Hematopoietic multipotent progenitor cell treated with erythropoietin and hydrocortisone succinate and interleukin-3 and kit ligand, for 8 days (in vitro differentiated cells): ENCODE measurements around the gene DUOXA1.
"Not testable (repeated sequence)": the region's sequence is repeated elsewhere in the genome, so short reads cannot be mapped to it uniquely, and the experiment has no call there.

Source experiments
- DNase-seq: peaks from one replicate; pipeline ENCODE4 v3.0.0-alpha.2; 2015

DUOXA1 gene

GRCh38 chr15:45112143-45112590, 17.5 kb downstream of the DUOXA1 start:
- no peak for DNase-seq

- no peak for DNase-seq
Measured at GRCh38 chr15:45111390-45112142, 18.1 kb downstream of the DUOXA1 start.

DNA sequence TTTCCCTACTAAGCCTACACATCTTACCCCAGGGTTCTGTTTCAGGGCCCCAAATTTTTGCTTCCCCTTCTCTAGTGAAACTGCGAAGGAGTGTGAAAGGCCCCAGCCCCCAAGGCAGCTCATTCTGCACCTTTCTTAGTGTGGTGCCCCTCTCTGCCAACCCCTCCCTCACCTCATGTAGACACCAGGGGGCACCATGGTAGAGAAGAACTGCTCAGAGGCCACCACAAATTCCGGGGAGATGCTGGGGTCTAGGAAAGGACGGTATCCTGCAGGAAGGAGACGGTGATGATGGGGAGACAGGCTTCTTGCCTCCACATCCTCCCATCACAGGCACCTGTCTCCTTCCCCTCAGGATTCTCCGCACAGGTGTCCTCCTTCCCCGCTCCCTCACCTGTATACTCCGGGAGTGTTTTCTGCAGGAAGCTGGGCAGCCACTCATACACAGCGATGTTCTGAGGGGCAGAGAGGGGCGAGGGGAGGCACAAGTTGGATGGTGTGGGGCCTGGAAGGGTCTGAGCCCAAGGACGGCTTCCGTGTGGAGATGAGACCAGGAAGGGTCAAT, 19.3 kb downstream of the DUOXA1 start:
- no peak for DNase-seq

- no peak for DNase-seq
Measured at GRCh38 chr15:45107941-45108630, 21.6 kb downstream of the DUOXA1 start.

GRCh38 chr15:45106002-45106790, 23.5 kb downstream of the DUOXA1 start:
- no peak for DNase-seq

DNA sequence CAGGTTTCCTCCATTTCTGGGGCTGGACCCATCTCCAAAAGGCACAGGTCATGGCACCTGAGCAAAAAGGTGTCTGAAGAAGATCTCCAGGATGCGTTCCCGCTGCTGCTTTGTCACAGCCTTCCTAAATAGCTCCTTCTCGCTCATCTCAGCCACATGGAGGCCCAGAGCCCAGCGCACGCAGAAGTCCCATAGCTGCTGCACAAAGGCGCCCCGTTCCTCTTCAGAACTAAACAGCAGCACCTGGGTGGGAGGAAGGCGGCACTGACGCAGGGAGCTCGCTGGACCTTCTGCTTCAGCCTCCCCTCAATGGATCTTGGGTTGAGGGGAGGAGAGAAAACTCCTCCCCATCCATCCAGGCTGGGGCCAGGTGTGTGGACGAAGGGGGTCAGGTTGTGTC, 24.1 kb downstream of the DUOXA1 start:
- DNase-seq, result no peak

DNA sequence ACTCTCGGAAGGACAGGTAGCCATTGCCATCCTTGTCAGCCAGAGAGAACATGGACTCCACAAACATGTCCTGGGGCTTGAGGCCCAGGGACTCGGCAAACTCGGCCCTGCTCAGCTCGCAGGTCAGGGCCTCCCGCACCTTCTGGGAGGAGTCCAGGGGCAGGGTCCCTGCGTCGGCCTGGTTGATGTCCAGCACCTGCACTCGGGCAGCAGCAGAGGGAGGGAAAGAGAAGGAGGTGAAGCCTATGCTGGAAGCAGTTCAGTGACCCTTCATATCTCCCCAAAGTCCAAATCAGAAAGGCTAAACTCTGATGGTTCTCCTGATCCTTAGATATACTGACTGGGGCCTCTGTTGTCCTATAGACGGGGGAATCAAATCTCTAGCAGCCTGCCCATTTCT, 25.5 kb downstream of the DUOXA1 start:
- not testable (repeated sequence) for DNase-seq

DNA sequence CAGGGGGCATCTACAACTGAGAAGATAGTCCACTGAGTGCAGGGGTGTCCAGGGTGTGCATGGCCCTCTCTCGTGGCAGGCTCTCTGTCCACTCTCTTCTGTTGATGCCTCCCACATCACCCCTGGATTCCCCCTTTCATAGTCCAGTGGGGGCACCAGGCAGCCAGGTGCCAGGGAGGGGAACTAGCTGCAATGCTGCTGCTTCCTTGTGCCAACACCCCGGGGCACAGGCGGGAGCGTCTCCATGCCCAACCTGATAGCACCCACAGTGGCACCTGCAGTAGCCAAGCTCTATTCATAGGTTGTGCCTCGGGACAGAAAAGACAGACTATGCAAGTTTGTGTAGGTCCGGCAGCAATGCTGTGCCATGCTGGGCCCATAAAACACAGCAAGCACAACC, 27.5 kb downstream of the DUOXA1 start:
- DNase-seq, result no peak

- DNase-seq, result no peak
Measured at GRCh38 chr15:45101749-45102148, 27.9 kb downstream of the DUOXA1 start.

GRCh38 chr15:45100884-45101625, 28.6 kb downstream of the DUOXA1 start:
- DNase-seq, result no peak

GRCh38 chr15:45099549-45100165, 30.0 kb downstream of the DUOXA1 start:
- no peak for DNase-seq

DNA sequence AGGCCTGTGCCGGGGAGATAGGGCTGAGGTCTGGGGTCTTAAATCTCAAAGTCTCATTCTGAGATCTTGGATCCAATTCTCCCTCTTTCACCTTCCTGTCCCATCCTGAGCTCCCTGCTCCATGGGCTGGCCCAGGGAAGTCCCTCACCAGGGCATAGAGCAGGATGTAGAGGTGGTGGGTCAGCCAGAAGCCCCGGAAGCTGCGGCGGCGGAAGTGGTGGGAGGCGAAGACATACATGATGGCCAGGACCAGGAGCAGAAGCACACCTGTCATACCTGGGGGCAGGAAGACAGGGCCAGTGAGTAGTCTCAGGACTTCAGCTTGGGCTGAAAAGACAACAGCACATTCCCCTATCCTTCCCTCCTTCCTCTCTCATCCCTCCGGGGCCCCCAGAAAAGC, 32.2 kb downstream of the DUOXA1 start:
- DNase-seq, result no peak

GRCh38 chr15:45095661-45096060, 34.0 kb downstream of the DUOXA1 start:
- DNase-seq, result no peak

- no peak for DNase-seq
Measured at GRCh38 chr15:45094358-45094730, 35.3 kb downstream of the DUOXA1 start.

DNA sequence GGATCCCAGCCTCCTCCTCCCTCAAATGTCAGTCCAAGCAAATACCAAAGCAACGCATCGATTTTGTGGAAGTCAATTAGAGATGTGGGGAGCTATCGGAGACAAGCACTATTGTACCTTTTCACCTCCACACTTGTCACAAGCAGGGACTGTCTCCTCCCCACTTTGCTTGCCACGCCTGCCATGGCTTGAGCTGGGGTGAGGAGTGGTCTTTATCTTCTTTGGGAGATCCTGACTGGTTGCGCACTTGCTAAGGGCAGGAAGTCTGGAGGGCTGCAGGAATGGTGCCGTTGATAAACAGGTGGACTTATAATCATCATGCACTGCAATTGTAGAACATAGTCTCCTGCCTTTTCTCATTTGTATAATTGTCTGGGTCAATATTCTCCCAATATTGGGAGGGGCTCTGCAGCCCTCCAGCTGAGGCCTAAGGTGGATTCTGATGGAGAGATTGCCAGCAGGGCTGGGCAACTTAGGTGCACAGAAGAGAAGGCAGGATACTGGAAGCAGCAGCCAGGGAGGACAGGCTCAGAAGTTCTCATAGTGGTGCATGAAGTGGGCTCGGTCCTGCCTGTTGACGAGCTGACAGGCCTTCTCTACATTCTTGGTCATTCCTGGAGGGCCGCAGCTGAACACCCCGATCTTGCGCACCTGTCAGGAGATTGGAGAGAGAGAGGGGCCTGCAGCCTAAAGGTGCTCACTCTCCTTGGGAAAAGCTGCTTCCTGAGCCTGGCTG, 35.9 kb downstream of the DUOXA1 start:
- DNase-seq, result no peak

GRCh38 chr15:45093013-45093412, 36.7 kb downstream of the DUOXA1 start:
- DNase-seq, result no peak

DNA sequence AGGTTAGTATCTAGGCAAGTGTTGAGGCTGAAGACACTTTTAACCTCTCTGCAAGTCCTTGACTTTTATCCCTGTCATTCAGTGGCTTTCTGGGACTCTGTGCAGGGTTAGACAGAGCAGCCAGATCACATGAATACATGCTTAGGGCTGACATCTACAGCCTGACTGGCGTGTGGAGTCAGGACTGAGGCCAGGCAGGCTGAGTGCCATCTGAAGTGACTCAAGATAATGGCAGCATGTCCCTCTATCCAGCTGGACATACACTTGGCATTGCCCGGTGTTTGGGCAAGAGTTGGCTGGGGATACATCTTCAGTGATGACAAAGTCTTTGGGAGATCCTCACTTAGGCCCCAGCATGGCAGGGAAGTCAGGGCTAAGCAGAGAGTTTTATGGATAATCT, 38.1 kb downstream of the DUOXA1 start:
- no peak for DNase-seq

- DNase-seq, result no peak
Measured at GRCh38 chr15:45091161-45091560, 38.5 kb downstream of the DUOXA1 start.

GRCh38 chr15:45089712-45090373, 39.8 kb downstream of the DUOXA1 start:
- DNase-seq, result peak; percentile 16

DNA sequence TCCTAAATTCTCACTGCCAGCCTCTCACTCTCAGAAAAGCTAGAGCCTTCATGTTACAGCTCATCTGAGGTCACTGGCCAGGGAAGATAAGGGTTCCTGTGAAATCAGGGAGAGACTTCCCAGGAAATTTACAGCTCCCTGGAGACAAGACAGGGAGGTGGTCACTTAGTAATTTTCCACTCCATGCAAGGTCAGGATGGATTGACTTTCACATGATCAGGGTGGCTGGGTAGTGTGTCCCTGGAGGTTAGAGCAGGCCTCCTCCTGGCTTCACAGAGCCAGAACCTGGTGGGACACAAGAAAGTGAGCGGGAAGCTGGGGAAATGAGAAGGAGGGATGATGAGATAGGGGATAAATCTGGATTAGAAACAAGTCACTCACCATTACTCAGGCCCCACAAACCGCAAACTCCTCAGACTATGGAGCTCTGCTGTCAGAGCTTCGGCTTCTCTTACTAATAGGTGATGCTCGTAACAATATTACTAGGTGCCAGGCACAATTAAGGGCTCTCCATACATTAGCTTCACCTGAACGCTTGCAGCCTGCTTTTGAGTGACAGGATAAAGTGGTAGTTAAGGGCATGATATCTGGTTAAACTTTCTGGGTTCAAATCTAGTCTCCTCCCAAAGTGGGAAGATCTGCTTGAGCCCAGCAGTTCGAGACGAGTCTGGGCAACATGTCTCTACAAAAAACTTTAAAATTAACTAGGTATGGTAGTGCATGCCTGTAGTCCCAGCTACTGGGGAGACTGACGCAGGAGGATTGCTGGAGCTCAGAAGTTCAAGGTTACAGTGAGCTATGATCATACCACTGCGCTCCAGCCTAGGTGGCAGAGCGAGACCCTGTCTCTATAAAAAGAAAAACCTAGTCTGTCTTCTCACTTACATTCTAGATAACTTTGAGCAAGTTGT, 40.6 kb downstream of the DUOXA1 start:
- DNase-seq, result no peak
